HG03558 (cell line): ENCODE results near the gene MAP7D3.
"Not testable (repeated sequence)": the region's sequence is repeated elsewhere in the genome, so short reads cannot be mapped to it uniquely, and the experiment has no call there.

Experiments
- ATAC-seq: cut with Tn5 transposase; IDR thresholded peaks from one replicate; pipeline ENCODE4 v1.9.1; 2021; ENCODE audit warnings: moderate number of reproducible peaks; ENCODE audit not compliant: unreplicated experiment; ENCODE audit errors: extremely low read depth

Gene MAP7D3

DNA sequence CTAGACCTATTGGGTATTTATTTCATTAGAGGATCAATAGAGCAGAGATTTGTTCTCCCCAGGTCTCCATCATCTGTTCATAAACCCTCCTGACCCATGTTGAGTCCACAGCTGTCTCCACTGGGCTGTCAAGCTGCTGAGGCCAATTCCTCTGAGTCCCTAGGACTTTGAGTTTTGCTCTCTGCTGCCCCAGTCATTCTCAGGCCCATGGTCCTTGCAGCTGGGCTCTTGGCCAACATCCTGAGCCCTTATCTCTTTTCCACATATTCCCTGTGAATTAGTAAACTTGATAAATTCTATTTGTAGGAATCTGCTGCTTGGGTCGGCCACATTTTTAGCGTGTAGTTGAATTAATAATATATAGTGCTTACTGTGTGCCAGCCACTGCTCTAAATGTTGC lies 62.0 kb downstream of the MAP7D3 start:
- ATAC-seq: no peak

DNA sequence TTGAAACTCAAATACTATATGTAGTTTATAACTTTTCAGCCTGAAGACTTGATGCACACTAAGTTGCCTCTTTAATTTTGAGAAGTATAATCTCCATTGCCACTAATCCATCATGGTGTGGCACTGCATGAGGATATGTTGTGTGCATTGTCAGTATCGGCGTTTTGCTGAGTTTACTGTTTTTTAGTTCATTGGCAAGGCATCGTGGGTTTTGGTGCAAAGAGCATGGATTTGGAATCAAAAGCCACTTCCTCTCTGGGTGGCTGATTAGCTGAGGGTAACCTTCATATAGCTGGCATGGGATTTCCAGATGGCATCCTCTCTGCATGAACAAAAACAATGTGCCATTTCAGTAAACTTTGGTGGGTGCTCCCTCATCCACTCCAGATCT lies 65.2 kb downstream of the MAP7D3 start:
- ATAC-seq: no peak

DNA sequence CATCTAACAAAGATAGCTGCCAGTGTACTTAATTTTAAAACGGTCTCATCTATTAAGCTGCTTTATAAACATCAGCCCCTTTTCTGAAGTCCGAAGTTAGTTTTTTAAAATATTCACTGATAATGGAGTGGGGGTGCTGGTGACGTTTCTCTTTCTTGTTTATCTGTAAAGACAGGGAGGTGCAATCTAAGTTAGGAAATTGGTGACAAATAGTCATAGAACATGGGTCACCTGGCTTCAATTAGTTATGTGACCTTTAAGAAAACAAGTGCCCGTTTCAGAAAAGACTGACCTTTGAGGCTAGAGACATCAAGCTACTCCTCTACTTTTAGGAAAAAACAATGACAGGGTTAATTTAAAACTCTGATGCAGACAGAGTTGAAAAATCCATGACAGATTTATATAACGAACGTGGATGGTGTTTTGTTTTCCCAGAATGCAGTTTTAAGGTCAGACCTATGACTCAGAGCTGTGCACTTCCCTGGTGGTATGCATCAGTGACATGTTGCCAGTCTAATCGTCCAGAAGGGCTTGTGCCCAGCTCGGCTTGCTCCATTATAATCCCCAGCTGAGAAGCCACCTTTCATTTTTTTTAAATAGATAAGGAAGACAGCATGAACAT lies 65.7 kb downstream of the MAP7D3 start:
- ATAC-seq: no peak

DNA sequence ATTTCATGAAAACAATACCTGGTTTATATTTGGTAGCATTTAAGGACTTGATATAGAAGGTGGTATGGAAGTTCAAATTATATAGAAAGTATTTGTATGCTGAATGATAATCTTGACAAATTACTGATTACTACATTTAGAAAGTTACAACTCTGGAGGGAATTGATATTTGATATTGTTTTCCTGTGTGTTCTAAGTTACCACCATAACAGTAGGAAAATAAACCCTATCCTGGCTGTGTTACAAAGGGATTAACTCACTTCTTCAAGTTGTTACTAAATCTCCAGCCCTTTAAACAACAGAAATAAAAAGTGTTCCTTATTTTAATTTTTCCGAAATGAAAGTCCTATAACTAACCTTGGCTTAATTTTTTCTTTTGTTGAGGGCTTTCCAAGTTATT lies 67.3 kb downstream of the MAP7D3 start:
- ATAC-seq: no peak

DNA sequence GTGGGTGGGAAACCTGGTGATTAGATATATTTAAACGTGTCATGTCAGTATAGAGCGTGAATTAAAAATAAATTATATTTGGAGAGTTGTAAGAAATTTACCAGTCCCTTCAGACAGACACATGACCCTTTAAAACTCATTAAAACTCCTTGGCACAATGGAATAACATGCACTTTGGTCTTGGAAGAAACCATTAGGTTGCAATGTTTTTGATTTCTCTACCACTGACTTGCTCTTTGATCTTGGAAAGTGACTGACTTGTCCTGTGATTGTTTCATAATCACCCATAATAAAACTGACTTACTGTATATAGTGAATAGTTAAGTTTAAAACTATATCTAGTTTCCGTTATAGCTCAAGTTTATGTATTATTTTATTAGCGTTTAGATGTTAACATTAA lies 68.0 kb downstream of the MAP7D3 start:
- ATAC-seq: no peak

DNA sequence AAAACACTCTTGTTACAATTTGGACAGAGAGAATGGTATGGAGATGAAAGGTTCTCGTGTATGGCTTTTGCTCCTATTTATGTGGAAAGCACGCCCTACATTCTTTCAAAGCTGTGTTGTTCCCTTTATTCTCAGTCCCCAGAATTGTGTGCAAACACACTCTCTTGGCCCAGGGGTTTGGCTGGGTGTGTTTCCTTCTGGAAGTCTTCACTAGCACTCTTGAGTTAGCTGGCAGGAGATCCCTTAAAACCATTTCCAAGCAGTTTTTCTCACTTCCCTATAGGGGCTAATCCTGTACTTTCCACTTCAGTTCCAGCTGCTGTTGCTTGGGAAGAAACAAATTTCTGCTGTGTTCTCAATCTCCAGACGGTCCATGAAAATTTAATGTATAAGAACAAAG lies 68.8 kb downstream of the MAP7D3 start:
- no peak for ATAC-seq

DNA sequence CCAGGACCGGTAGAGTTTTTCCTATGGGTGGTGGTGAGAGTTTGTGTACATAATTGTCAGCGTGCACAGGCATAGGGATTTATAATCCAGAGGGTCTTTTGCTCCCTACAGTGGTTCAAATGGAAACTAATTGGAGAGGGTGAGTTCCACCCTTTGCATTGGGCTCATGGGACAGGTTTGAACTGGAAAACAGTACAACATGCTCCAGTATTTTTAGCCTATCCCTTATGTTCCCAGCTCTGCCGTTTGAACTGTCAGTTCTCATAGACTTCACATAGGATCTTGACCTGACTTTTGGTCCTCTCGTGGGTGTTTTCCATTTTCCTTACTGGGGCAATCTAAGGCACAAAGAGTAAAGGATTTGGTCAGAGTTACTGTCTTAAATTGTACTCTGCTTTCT lies 72.1 kb downstream of the MAP7D3 start:
- ATAC-seq: no peak

DNA sequence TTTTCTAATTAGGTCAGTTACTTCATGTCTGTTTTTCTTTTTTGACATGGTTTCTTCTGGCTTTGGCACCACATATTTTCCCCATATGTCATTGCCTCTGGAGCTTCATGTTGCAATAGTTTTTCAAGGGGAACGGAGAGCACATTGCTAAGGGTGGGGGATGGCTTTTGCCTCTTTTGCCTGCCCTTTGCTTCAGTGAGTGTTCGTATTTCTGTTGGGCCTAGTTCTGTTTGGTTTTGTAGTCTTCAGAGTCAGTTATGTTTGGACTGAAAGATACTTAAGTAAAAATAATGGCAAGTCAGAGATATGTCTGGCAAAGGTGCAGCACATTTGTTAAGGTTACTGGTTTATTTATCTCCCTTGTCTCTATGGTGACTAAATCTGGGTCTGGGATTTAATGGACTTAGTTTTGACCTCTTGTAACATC lies 74.8 kb downstream of the MAP7D3 start:
- ATAC-seq: no peak

DNA sequence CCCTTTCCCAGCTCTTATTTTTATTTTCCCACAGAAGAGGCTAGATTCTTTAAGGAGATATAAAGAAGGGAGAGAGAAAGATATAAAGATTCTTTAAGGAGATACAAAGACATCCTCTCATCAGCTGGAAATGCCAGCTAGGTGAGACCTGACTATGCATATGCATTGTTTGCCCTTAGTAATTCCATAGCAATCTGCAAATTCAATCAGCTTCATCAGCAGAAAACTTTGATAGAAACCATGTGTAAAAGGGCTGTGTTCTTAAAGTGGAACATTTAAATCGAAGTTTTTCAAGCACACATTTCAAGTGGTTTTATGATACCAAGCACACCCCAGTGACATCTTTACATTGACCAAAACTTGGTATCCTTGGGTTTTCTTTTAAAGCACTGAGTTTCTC lies 79.8 kb downstream of the MAP7D3 start:
- ATAC-seq: no peak

DNA sequence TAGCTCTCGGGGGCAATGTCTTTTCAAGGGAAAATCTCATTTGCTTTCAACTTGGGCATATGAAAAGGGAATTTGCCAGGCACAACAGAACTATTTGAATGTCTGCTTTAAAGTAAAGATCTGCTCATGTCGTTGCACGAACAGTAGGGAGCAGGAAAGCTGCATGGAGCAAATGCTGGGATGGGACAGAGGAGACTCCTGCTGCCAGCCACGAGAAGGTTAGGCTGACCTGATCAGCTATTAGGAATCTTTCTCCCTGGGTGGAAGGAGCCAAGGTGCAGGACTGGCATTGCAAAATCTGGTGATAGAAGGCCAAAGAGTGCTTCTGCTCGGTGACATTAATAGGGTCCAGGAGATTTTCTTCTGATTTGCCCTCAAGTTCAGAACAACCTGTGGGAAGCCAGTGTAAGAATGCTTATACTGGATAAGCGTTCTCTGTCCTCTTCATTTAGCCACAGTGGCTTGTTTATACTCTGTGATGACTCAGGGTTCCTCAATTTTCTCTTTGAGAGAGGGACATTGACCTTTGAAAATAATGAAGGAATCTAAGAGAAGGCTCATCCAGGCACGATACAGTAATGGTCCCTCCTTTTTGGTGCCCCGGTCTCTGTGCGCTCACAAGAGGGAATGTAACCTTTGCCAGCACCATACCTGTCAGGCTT lies 80.9 kb downstream of the MAP7D3 start:
- no peak for ATAC-seq

DNA sequence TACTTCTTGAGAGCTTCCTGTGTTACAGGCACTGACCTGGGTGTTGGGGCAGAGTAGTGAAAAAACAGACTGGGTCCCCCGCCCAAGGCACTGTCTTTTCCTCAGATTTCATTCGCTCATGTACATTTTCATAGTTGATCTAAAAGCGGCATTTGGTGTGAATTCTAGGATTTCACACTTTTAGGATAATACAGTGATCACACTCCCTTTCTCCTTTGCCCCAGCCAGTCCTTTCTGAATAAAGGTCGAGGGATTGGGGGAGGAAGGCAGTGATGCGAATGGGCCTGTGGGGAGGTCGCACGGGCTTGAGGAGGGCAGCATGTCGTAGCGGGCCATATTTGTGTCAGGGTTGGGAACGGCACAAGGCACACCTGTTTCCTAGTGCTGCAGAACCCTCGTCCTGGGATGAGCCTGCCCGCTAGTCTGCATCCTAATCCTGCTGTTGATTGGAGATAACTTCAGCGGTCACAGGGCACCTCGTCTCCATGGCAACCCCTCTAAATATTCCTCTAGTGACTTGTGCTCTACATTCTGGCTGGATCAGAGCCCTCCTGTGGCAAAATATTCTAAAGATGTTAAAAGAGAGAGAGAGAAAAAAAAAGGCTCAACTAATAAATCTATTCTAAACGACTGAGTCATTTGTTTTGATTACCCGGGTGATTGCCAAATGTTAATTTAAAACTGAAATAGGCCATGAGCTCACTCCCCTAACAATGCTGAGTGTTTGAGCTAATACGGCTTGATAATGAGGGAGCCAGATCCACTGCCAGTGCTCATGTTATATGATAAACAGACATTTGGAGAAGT lies 82.1 kb downstream of the MAP7D3 start:
- ATAC-seq: no peak

DNA sequence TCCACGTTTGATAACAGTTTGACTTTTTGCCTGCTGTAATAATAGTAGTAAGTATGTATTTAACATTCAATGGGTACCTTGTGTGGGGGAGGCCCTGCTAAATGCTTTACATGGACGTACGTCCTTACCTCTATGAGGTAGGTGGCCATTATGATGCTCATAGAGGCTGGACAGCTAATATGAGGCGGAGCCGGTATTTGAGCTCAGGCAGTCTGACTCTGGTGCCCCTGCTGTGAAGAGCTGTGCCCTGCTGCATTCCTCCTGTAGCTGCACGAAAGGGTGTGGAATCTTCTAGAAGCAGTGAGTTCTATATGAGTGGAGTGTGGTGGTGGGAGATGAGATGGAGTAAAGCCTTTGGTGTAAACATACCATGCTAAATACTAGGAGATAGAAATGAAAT lies 83.2 kb downstream of the MAP7D3 start:
- not testable (repeated sequence) for ATAC-seq

DNA sequence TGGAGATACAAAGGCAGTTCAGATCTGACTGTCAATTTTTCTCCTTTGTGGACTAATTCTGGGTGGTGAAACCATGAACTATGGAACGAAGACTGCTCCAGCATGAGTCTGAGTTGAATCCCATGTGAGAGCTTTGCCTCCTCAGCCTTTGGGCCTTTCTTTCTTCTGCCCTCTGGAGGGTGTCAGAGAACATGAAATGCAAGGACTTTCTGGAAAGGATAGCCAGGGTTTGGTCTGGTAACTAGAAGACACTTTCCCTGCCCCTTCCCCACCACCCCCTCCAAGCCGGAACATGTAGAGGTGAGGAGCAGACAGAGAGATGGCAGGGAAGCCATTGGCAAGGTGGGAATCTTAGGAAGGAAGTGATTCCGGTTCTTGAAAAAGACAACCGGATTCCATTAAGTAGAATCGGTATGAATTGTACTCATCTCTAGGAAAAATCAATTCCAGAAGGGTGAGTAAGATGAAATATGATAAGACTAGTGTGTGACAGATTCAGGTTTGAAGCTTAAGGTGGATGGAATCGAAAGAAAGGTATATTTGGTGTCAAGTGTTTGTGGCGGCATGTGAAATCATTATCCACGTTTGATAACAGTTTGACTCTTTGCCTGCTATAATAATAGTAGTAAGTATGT lies 84.9 kb downstream of the MAP7D3 start:
- ATAC-seq: no peak

DNA sequence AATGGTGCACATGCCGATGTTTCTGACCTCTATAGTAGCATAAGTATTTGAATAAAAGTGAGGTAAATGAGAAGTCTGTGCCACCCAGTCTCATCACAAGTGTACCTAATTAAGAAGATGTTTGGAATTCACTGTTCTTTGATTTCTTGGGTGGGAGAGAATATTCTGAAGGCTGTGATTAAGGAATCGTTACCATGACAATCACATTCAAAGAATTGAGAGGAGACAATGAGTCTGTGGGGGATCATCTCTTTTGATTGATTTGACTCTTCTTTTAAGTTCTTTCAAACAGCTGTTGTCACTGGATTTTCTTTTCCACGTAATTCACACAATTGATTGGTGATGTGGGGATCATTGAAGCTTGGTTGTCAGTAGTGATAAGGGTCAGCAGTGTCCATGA lies 85.8 kb downstream of the MAP7D3 start:
- ATAC-seq: no peak

DNA sequence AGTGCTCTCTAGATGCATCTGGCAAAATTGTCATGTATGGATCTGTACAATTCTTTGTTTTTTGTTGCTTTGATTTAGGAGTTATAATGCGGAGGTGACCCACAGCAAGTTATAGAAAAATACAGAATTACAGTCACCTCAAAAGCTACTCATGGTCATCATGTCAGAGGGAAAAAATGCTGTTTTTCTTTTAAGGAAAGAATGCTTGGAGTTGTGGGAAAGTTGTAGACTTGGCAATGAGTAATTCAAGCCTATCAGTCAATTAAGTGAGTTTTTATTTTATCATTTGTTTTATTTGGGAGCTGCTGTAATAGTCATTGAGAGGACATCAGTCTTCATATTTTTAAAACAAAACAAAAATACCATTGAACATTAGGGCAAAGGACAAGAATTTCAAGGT lies 87.5 kb downstream of the MAP7D3 start:
- no peak for ATAC-seq
